Activated CD4-positive, alpha-beta T cell treated with anti-CD3 and anti-CD28 coated beads, Interleukin-2, amount 50 U/mL, for 16 hours (primary cell): ENCODE measurements around the gene ZNF618.

Experiments
- DNase-seq: peaks from one replicate; pipeline ENCODE4 v3.0.0-alpha.2; 2020

ZNF618 gene

GRCh38 chr9:114047717-114048116 is 171.6 kb downstream of the ZNF618 start:
- DNase-seq = no peak

GRCh38 chr9:114048533-114049415 is 172.7 kb downstream of the ZNF618 start:
- DNase-seq = no peak

- DNase-seq = no peak
Measured at GRCh38 chr9:114049441-114050225, 173.5 kb downstream of the ZNF618 start.

- DNase-seq = no peak
Measured at GRCh38 chr9:114050226-114050568, 174.1 kb downstream of the ZNF618 start.

GRCh38 chr9:114050646-114051045 is 174.5 kb downstream of the ZNF618 start:
- DNase-seq = no peak

- DNase-seq = no peak
Measured at GRCh38 chr9:114051281-114051680, 175.2 kb downstream of the ZNF618 start.

- no peak for DNase-seq
Measured at GRCh38 chr9:114051706-114052105, 175.6 kb downstream of the ZNF618 start.

- no peak for DNase-seq
Measured at GRCh38 chr9:114053246-114054005, 177.3 kb downstream of the ZNF618 start.

- DNase-seq = no peak
Measured at GRCh38 chr9:114054191-114054690, 178.1 kb downstream of the ZNF618 start.

GRCh38 chr9:114055061-114055460 is 179.0 kb downstream of the ZNF618 start:
- DNase-seq = no peak

GRCh38 chr9:114055894-114056293 is 179.8 kb downstream of the ZNF618 start:
- no peak for DNase-seq

GRCh38 chr9:114056527-114056926 is 180.4 kb downstream of the ZNF618 start:
- DNase-seq = no peak

- DNase-seq = no peak
Measured at GRCh38 chr9:114057161-114057885, 181.2 kb downstream of the ZNF618 start.

GRCh38 chr9:114058688-114059046 is 182.6 kb downstream of the ZNF618 start:
- DNase-seq = no peak

- no peak for DNase-seq
Measured at GRCh38 chr9:114059047-114059803, 183.1 kb downstream of the ZNF618 start.

GRCh38 chr9:114060070-114060469 is 184.0 kb downstream of the ZNF618 start:
- no peak for DNase-seq

GRCh38 chr9:114060711-114061110 is 184.6 kb downstream of the ZNF618 start:
- no peak for DNase-seq

- DNase-seq = no peak
Measured at GRCh38 chr9:114061292-114061691, 185.2 kb downstream of the ZNF618 start.

- DNase-seq = no peak
Measured at GRCh38 chr9:114061830-114062474, 185.8 kb downstream of the ZNF618 start.

- DNase-seq = no peak
Measured at GRCh38 chr9:114065304-114065703, 189.2 kb downstream of the ZNF618 start.
